ENCODE data around the gene CSTA. TPM values are rescaled to one million over a fixed set of nuclear protein-coding genes. Genes with fewer than 3 reads are reported as not detected.
"Not testable (repeated sequence)": the region's sequence is repeated elsewhere in the genome, so short reads cannot be mapped to it uniquely, and the experiment has no call there.

Gene CSTA
- total RNA-seq, 2 experiments from 2014 or later, result 0.22 TPM; not detected in 1

- POLR2A ChIA-PET, result interaction anchor here (0.7 to 1.4 kb wide), 3 partner anchors 9 to 252 kb away, joined by 4 to 8 read pairs (median 4); no protein-coding TSS in a partner anchor
- Histone ChIP-seq H3K79me2 (ENCODE audit: insufficient read depth, low read depth, low read length) (no peaks in the 10 kb centered on the region), H3K4me2 (ENCODE audit: low read length) (no peak overlapping the region), H3K27ac (ENCODE audit: low read depth, low read length, poor library complexity, severe bottlenecking) (no peak overlapping the region), H2AFZ (ENCODE audit: low read length) (no peak overlapping the region), H4K20me1 (ENCODE audit: insufficient read depth, low read length) (no peaks in the 10 kb centered on the region), H3K36me3 (ENCODE audit: insufficient read depth, low read length) (peaks cover 83% of the 10 kb centered on the region), H3K4me3 (ENCODE audit: low read depth, low read length, poor library complexity, severe bottlenecking) (no peak overlapping the region), H3K9me3 (ENCODE audit: low read length) (no peaks in the 10 kb centered on the region), H3K4me1 (ENCODE audit: insufficient read depth, low read length, poor library complexity, severe bottlenecking) (no peaks in the 10 kb centered on the region), H3K9me2 (ENCODE audit: insufficient read depth, low read length) (no peaks in the 10 kb centered on the region)
- TF ChIP-seq EZH2phosphoT487 (IDR thresholded peaks at IDR 0.05; ENCODE audit: borderline replicate concordance, low read depth, low read length) (no peak), CTCF (conservative IDR thresholded peaks at IDR 0.05; ENCODE audit: low read length) (no peak)
- CTCF ChIA-PET (ENCODE audit: unreplicated experiment), result no interaction called here
- intact Hi-C loops (cut with micrococcal nuclease; ENCODE audit: unreplicated experiment), result no loop called here
- no peak for DNase-seq (ENCODE audit: low spot score)
- BruUV-seq (replicated peaks), result no TSS peak
Measured at GRCh38 chr3:122362026-122362425, 37.0 kb downstream of the CSTA start.

GRCh38 chr3:122364490-122364889 lies 39.4 kb downstream of the CSTA start:
- CTCF ChIA-PET (ENCODE audit: unreplicated experiment), result no interaction called here
- H3K4me3 ChIP-seq (ENCODE audit: low read depth, low read length, poor library complexity, severe bottlenecking), result no peak overlapping the region
- H3K4me1 ChIP-seq (ENCODE audit: insufficient read depth, low read length, poor library complexity, severe bottlenecking), result no peaks in the 10 kb centered on the region
- H4K20me1 ChIP-seq (ENCODE audit: insufficient read depth, low read length), result no peaks in the 10 kb centered on the region
- H3K9me2 ChIP-seq (ENCODE audit: insufficient read depth, low read length), result no peaks in the 10 kb centered on the region
- no peak overlapping the region for H3K27ac ChIP-seq (ENCODE audit: low read depth, low read length, poor library complexity, severe bottlenecking)
- H3K79me2 ChIP-seq (ENCODE audit: insufficient read depth, low read depth, low read length), result no peaks in the 10 kb centered on the region
- no peaks in the 10 kb centered on the region for H3K9me3 ChIP-seq (ENCODE audit: low read length)
- peaks cover 85% of the 10 kb centered on the region for H3K36me3 ChIP-seq (ENCODE audit: insufficient read depth, low read length)
- H3K4me2 ChIP-seq (ENCODE audit: low read length), result no peak overlapping the region
- H2AFZ ChIP-seq (ENCODE audit: low read length), result no peak overlapping the region
- intact Hi-C loops (cut with micrococcal nuclease; ENCODE audit: unreplicated experiment), result no loop called here
- no peak for DNase-seq (ENCODE audit: low spot score)
- no TSS peak for BruUV-seq (replicated peaks)
- TF ChIP-seq EZH2phosphoT487 (IDR thresholded peaks at IDR 0.05; ENCODE audit: borderline replicate concordance, low read depth, low read length), result no peak
- TF ChIP-seq CTCF (conservative IDR thresholded peaks at IDR 0.05; ENCODE audit: low read length), result no peak
- POLR2A ChIA-PET, result no interaction called here

- Histone ChIP-seq H3K4me3 (ENCODE audit: low read depth, low read length, poor library complexity, severe bottlenecking) (no peak overlapping the region), H4K20me1 (ENCODE audit: insufficient read depth, low read length) (no peaks in the 10 kb centered on the region), H3K36me3 (ENCODE audit: insufficient read depth, low read length) (peaks cover 90% of the 10 kb centered on the region), H3K9me3 (ENCODE audit: low read length) (no peaks in the 10 kb centered on the region), H2AFZ (ENCODE audit: low read length) (no peak overlapping the region), H3K4me2 (ENCODE audit: low read length) (no peak overlapping the region), H3K79me2 (ENCODE audit: insufficient read depth, low read depth, low read length) (no peaks in the 10 kb centered on the region), H3K4me1 (ENCODE audit: insufficient read depth, low read length, poor library complexity, severe bottlenecking) (no peaks in the 10 kb centered on the region), H3K27ac (ENCODE audit: low read depth, low read length, poor library complexity, severe bottlenecking) (no peak overlapping the region), H3K9me2 (ENCODE audit: insufficient read depth, low read length) (no peaks in the 10 kb centered on the region)
- TF ChIP-seq CTCF (conservative IDR thresholded peaks at IDR 0.05; ENCODE audit: low read length) (no peak), EZH2phosphoT487 (IDR thresholded peaks at IDR 0.05; ENCODE audit: borderline replicate concordance, low read depth, low read length) (no peak)
- CTCF ChIA-PET (ENCODE audit: unreplicated experiment), result no interaction called here
- intact Hi-C loops (cut with micrococcal nuclease; ENCODE audit: unreplicated experiment), result no loop called here
- no peak for DNase-seq (ENCODE audit: low spot score)
- BruUV-seq (replicated peaks), result no TSS peak
- POLR2A ChIA-PET, result interaction anchor here (0.6 kb wide), 1 partner anchor 410 kb away, joined by 3 read pairs; no protein-coding TSS in a partner anchor
Measured at GRCh38 chr3:122365073-122365472, 40.0 kb downstream of the CSTA start.

- H3K27ac ChIP-seq (ENCODE audit: low read depth, low read length, poor library complexity, severe bottlenecking); H3K4me1 ChIP-seq (ENCODE audit: insufficient read depth, low read length, poor library complexity, severe bottlenecking); H3K79me2 ChIP-seq (ENCODE audit: insufficient read depth, low read depth, low read length); H2AFZ ChIP-seq (ENCODE audit: low read length); H4K20me1 ChIP-seq (ENCODE audit: insufficient read depth, low read length); BruUV-seq (replicated peaks); DNase-seq (ENCODE audit: low spot score); H3K4me3 ChIP-seq (ENCODE audit: low read depth, low read length, poor library complexity, severe bottlenecking); CTCF ChIA-PET (ENCODE audit: unreplicated experiment); intact Hi-C loops (cut with micrococcal nuclease; ENCODE audit: unreplicated experiment); H3K9me2 ChIP-seq (ENCODE audit: insufficient read depth, low read length); H3K4me2 ChIP-seq (ENCODE audit: low read length); H3K9me3 ChIP-seq (ENCODE audit: low read length): not testable (repeated sequence)
- H3K36me3 ChIP-seq (ENCODE audit: insufficient read depth, low read length), result peaks cover 95% of the 10 kb centered on the region
- POLR2A ChIA-PET, result interaction anchor here (0.6 to 1.9 kb wide), 2 partner anchors 20 to 409 kb away, joined by 3 to 4 read pairs; no protein-coding TSS in a partner anchor
Measured at GRCh38 chr3:122365582-122366378, 40.7 kb downstream of the CSTA start.

All from OCI-LY7 (cell line).